ENCODE measurements around the gene KDM5A.

- TF ChIP-seq CTCF (conservative IDR thresholded peaks at IDR 0.05; ENCODE audit: low read depth in 2 of 2) (no peak), REST (IDR thresholded peaks at IDR 0.05; ENCODE audit: unreplicated experiment) (no peak), POLR2AphosphoS5 (IDR thresholded peaks at IDR 0.05; ENCODE audit: low read depth) (no peak), EZH2 (IDR thresholded peaks at IDR 0.05; ENCODE audit: low read depth, unreplicated experiment) (no peak), EZH2phosphoT487 (IDR thresholded peaks at IDR 0.05; ENCODE audit: unreplicated experiment) (no peak), CREB1 (CRISPR knock-in tag; IDR thresholded peaks at IDR 0.05; ENCODE audit: low read depth) (no peak), NANOG (IDR thresholded peaks at IDR 0.05; ENCODE audit: borderline replicate concordance) (no peak), JUNB (IDR thresholded peaks at IDR 0.05; ENCODE audit: unreplicated experiment) (no peak), STAT1 (IDR thresholded peaks at IDR 0.05; ENCODE audit: unreplicated experiment) (no peak), ETS1 (IDR thresholded peaks at IDR 0.05) (no peak), ZNF462 (CRISPR knock-in tag; IDR thresholded peaks at IDR 0.05) (no peak), ZNF331 (CRISPR knock-in tag; IDR thresholded peaks at IDR 0.05; ENCODE audit: low read depth) (no peak), ZNF114 (CRISPR knock-in tag; IDR thresholded peaks at IDR 0.05) (no peak)
These were observed 124.9 kb downstream of the KDM5A start for GRCh38 chr12:264269-264668.
